GM18526 (cell line): ENCODE measurements around the gene FBXL19.
A peak's percentile ranks its signal among the peaks of the same experiment; 100 is the strongest.

Experiments used
- POLR2A ChIP-seq: IDR thresholded peaks from 3 replicates; pipeline ENCODE4 v1.6.1; 2011; ENCODE audit not compliant: insufficient read length; ENCODE audit errors: extremely low read depth

FBXL19 gene

GRCh38 chr16:30947541-30947858, 24.1 kb downstream of the FBXL19 start:
- no peak for TF ChIP-seq POLR2A

DNA sequence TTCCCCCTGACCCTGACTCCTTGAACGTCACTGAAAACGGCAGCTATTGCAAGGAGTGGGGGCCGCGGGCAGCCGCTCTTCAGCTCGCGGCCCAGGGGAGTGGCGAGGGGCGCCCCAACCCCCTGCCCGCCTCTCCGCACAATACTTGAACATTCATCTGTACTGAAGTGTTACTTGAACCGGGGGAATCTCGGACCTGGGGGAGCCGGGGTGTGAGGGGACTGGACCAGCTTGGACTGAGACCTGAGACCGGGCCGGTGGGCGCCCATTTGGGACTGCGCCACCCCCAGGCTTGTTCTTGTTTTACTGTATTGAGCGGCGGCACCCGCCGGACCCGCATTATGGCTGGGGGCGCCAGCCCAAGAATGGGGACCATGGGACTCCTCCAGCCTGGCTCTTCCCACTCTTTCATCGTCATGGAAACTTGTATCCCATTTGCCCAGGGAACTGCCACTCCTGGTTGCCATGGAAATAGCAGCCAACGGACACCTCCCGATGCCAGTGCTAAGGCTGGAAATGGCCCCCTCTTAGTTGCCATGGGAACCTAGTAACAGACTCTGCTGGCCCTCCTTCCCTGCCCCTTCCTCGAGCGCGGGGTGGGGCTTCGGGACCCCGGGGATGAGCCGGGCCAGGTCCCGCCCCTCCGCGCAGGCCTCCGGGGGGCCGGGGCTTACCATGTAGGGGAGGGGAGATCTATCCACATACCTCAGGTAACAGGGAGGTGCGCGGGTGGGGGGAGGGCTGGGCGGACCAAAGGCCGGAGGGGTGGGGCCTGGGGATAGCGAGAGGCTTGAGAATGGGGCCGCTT, 24.7 kb downstream of the FBXL19 start:
- TF ChIP-seq POLR2A, result no peak

- peak; percentile 54 for TF ChIP-seq POLR2A
Measured at GRCh38 chr16:30948667-30949649, 25.6 kb downstream of the FBXL19 start, which contains the start of gene ORAI3. Gene ORAI3, plus strand, starts transcription at chr16:30949068. Its CDS starts 222 bp downstream, at chr16:30949290.

DNA sequence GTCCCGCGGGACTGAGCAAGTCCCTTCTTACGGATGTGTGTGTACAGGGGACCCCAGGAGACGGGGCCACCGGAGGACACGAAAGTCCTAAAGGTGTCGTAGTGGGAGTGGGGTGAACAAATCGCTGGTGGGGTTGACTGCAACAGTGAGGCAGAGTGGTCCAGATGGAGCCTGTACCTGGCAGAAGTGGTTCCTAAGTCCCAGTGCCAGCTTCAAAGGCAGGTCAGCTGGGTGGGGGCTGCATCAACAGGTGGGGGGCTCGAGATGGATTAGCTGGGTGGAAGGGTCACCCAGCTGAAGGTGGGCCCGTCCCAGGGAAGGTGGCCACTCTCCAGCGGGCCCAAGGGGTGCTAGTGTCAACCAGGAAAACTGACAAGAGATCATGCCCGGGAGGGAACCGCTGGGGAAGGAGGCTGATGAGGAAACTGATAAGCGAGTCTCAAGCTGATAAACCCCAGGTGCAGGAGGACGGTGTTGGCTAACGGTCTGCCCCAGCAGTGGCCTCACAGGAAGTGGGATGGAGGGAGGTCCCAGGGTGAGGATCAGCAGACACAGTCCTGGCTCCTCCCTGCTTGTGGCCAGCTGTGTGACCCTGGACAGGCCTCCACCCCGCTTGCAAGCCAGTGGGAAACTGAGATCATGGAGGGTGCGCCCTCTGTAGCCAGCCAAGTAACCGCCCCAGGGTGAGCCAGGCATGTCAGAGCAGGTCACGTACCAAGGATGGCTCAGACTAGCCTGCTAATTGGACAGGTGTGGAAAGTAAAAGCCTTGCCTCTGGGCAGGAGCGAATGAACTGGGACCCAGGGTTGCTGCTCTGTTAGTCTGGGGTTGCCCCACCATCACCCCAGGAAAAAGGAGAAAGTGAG, 26.5 kb downstream of the FBXL19 start:
- TF ChIP-seq POLR2A, result peak; percentile 60

GRCh38 chr16:30950516-30951065, 27.2 kb downstream of the FBXL19 start:
- no peak for TF ChIP-seq POLR2A

DNA sequence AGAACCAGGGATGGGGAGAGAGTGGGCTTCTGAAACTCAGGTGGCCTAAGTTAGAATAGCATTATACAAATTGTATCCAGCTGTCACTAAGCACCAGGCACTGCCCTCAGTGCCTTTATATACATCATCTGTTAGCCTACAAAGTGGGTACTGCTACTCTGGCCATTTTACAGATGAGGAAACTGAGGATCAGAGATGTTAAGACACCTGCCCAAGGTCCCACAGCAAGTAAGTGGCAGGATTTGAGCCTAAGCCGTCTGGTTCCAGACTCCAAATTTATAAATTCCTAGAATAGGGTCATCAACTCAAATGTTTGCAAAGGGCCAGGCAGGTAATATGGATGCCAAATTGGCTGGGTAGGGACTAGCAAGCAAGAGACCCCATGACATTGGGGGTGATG, 27.8 kb downstream of the FBXL19 start:
- TF ChIP-seq POLR2A, result no peak

GRCh38 chr16:30951750-30952149, 28.4 kb downstream of the FBXL19 start:
- no peak for TF ChIP-seq POLR2A

DNA sequence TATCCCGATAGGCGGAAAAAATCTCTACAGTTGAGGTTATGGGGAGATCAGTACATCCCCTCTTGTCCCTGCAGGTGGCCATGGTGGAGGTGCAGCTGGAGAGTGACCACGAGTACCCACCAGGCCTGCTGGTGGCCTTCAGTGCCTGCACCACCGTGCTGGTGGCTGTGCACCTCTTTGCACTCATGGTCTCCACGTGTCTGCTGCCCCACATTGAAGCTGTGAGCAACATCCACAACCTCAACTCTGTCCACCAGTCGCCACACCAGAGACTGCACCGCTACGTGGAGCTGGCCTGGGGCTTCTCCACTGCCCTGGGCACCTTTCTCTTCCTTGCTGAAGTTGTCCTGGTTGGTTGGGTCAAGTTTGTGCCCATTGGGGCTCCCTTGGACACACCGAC, 29.7 kb downstream of the FBXL19 start:
- TF ChIP-seq POLR2A, result no peak

DNA sequence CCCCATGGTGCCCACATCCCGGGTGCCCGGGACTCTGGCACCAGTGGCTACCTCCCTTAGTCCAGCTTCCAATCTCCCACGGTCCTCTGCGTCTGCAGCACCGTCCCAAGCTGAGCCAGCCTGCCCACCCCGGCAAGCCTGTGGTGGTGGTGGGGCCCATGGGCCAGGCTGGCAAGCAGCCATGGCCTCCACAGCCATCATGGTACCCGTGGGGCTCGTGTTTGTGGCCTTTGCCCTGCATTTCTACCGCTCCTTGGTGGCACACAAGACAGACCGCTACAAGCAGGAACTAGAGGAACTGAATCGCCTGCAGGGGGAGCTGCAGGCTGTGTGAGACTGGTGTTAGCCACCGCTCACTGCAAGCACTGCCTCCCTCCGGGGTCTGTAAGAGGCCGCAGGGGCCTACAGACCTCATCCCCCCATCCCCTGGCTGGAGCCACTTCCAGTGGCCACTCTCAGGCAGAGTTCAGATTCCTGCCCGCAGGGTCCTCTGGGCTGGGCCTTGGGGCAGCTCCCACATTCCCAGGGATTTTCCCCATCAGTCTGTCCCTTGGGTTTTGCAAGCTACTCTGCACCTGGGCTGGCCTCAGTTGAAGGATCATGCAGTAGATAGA, 30.2 kb downstream of the FBXL19 start:
- no peak for TF ChIP-seq POLR2A

GRCh38 chr16:30954993-30955392, 31.6 kb downstream of the FBXL19 start:
- TF ChIP-seq POLR2A, result no peak

DNA sequence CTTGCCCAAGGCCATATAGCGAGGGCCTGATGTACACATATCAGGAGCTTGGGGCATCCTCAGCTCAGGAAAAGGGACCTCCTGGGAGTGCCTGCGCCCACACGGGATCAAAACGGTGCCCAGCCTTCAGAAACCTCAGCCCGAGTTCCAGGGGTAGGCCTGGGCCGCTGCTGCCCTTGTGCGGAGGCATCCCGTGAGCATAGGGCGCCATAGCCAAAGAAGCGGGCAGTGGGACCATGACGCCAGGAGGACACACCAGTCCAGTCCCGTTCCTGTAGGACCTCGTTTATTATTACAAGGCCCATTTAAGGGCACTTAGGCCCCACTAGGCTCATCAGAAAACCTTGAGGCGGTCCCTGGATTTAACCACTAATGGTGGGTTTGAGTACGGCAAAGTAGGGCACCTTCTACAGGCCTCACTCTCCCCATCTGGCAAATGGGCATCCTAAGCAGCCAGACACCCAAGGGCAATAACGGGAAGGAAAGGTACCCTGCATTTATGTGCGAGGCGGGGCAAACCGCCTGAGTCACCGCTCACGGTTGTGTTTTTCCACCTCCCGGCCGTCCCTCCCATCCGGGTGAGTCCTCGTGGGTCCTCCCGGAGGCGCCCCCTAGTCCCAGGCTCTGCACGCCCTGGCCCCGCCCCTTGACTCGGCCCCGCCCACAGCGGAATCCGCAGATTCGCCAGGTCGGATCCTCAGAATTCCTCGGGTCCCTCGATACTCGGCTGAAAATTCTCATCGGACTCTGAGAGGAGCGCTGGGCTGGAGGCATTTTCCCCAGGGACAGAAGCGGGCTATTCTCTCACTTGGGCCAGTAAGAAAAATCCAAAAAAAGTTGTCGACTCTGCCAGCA, 33.5 kb downstream of the FBXL19 start:
- TF ChIP-seq POLR2A, result peak; percentile 14

GRCh38 chr16:30957456-30958174, 34.2 kb downstream of the FBXL19 start, which contains the start of gene SETD1A:
Gene SETD1A, plus strand, starts transcription at chr16:30957754. Its CDS starts 978 bp downstream, at chr16:30958732.
- no peak for TF ChIP-seq POLR2A
